Gastrocnemius medialis (tissue), 4 donors: ENCODE measurements around the gene THRB. TPM values are rescaled to one million over a fixed set of nuclear protein-coding genes. Genes with fewer than 3 reads are reported as not detected.
A peak's percentile ranks its signal among the peaks of the same experiment; 100 is the strongest.

Experiments
- ATAC-seq, 2 donors: fragments of 150-250 bp; one replicate each; pipeline ENCODE4 v1.9.1; 2016
- DNase-seq, 2 donors: peaks; one replicate each; pipeline ENCODE4 v3.0.0-alpha.2; 2019
- H3K27ac ChIP-seq, 4 donors: fragments of 200-600 bp; sonication (generic); 1 replicate in 1 of 4; 2 replicates in 3 of 4; pipeline ENCODE4 v1.5.1; 2016 to 2018; ENCODE audit warnings: mild to moderate bottlenecking in 2 of 4, moderate library complexity in 1 of 4
- H3K27me3 ChIP-seq, 3 donors: fragments of 200-600 bp; sonication (generic) in 2 of 3; 1 replicate in 1 of 3; 2 replicates in 2 of 3; pipeline versions ENCODE4 v1.5.1 to v1.6.0; 2016 to 2019; ENCODE audit warnings: mild to moderate bottlenecking in 1 of 3, moderate library complexity in 1 of 3
- H3K36me3 ChIP-seq, 2 donors: fragments of 200-600 bp; sonication (generic) in 1 of 2; one replicate each; pipeline ENCODE4 v1.5.1; 2017 to 2018
- H3K4me1 ChIP-seq, 2 donors: fragments of 200-600 bp; sonication (generic) in 1 of 2; one replicate each; pipeline ENCODE4 v1.5.1; 2016 to 2017; ENCODE audit warnings: mild to moderate bottlenecking in 2 of 2
- H3K4me3 ChIP-seq, 4 donors: fragments of 200-600 bp; sonication (generic) in 3 of 4; 1 replicate in 1 of 4; 2 replicates in 3 of 4; pipeline ENCODE4 v1.5.1; 2016 to 2019; ENCODE audit warnings: mild to moderate bottlenecking in 2 of 4
- H3K9me3 ChIP-seq, 3 donors: fragments of 200-600 bp; sonication (generic) in 2 of 3; 1 replicate in 1 of 3; 2 replicates in 2 of 3; pipeline ENCODE4 v1.5.1; 2016 to 2019
- CTCF ChIP-seq, 5 experiments: fragments of 450-650 bp in 3 of 5; fragments of 200-600 bp in 2 of 5; sonication (generic) in 2 of 5; IDR thresholded peaks in 4 of 5; conservative IDR thresholded peaks in 1 of 5; 1 replicate in 4 of 5; 2 replicates in 1 of 5; pipeline ENCODE4 v1.5.1; 2016 to 2019; ENCODE audit warnings: antibody characterized with exemption in 5 of 5, mild to moderate bottlenecking in 3 of 5, moderate library complexity in 3 of 5
- POLR2A ChIP-seq, 2 donors: fragments of 450-650 bp; IDR thresholded peaks; one replicate each; pipeline ENCODE4 v1.6.1; 2017; ENCODE audit warnings: antibody characterized with exemption in 2 of 2, mild to moderate bottlenecking in 2 of 2, moderate library complexity in 2 of 2
- in situ Hi-C, 4 donors: fragments of 200-750 bp; cut with MboI; loops; one replicate each; pipeline versions ENCODE4 v1.15.0 to v1.8.0; 2017; ENCODE audit warnings: low sequenced_read_pairs in 4 of 4
- intact Hi-C: fragments of 100-400 bp; cut with DNase I; formaldehyde crosslinking; loops from one replicate; pipeline ENCODE4 v1.15.1; 2023; ENCODE audit warnings: low total_unique reads
- total RNA-seq, 4 donors: library from RNA; depleted of rRNA; stranded (reverse); fragments of >200 nt; gene quantifications; one replicate each; pipeline versions ENCODE4 v1.1.0 to v1.2.3, GENCODE V29; 2016

Gene THRB
- total RNA-seq, 4 donors from 2014 or later = 20.1 to 60.0 (median 25.3) TPM

GRCh38 chr3:24365168-24365567 is 129.5 kb downstream of the THRB start:
- H3K27ac ChIP-seq = peak overlapping the region; percentile 44 to 76 (median 64)
- no peak overlapping the region for H3K4me3 ChIP-seq
- TF ChIP-seq CTCF (IDR thresholded peaks at IDR 0.05 in 4 of 5, conservative IDR thresholded peaks at IDR 0.05 in 1 of 5) (peak in 2 of 5 experiments; percentile 30 to 38), POLR2A (IDR thresholded peaks at IDR 0.05) (no peak)
- H3K36me3 ChIP-seq = no peaks in the 10 kb centered on the region
- no peaks in the 10 kb centered on the region for H3K9me3 ChIP-seq
- peaks cover 30 to 32% of the 10 kb centered on the region in 2 donors for H3K4me1 ChIP-seq
- no peaks in the 10 kb centered on the region for H3K27me3 ChIP-seq
- in situ Hi-C loops = loop anchor here in 1 of 4 donors (10.0 kb wide), 1 partner anchor 130 kb away; the partner anchor contains the start of gene THRB
- intact Hi-C loops = no loop called here
- peak; percentile 91 to 93 for ATAC-seq
- peak; percentile 46 to 52 for DNase-seq

- ATAC-seq (no peak), DNase-seq (no peak)
- Histone ChIP-seq H3K9me3 (no peaks in the 10 kb centered on the region), H3K27me3 (no peaks in the 10 kb centered on the region), H3K36me3 (no peaks in the 10 kb centered on the region), H3K27ac (no peak overlapping the region), H3K4me1 (peaks cover 28 to 32% of the 10 kb centered on the region in 2 donors), H3K4me3 (no peak overlapping the region)
- TF ChIP-seq POLR2A (IDR thresholded peaks at IDR 0.05) (no peak), CTCF (IDR thresholded peaks at IDR 0.05 in 4 of 5, conservative IDR thresholded peaks at IDR 0.05 in 1 of 5) (no peak)
- intact Hi-C loops = loop anchor here (5.0 kb wide), 1 partner anchor 128 kb away; the partner anchor contains the start of gene THRB
- in situ Hi-C loops = loop anchor here in 1 of 4 donors (10.0 kb wide), 1 partner anchor 130 kb away; the partner anchor contains the start of gene THRB
Observed at GRCh38 chr3:24364359-24364758, 130.3 kb downstream of the THRB start.

- Histone ChIP-seq H3K4me1 (peaks cover 28 to 32% of the 10 kb centered on the region in 2 donors), H3K27ac (no peak overlapping the region), H3K4me3 (no peak overlapping the region), H3K27me3 (no peaks in the 10 kb centered on the region), H3K9me3 (no peaks in the 10 kb centered on the region), H3K36me3 (no peaks in the 10 kb centered on the region)
- ATAC-seq (no peak), DNase-seq (no peak)
- intact Hi-C loops = loop anchor here (5.0 kb wide), 1 partner anchor 129 kb away; the partner anchor contains the start of gene THRB
- no peak for TF ChIP-seq CTCF (IDR thresholded peaks at IDR 0.05 in 4 of 5, conservative IDR thresholded peaks at IDR 0.05 in 1 of 5)
- TF ChIP-seq POLR2A (IDR thresholded peaks at IDR 0.05) = no peak
- in situ Hi-C loops = loop anchor here in 1 of 4 donors (10.0 kb wide), 1 partner anchor 132 kb away; the partner anchor contains the start of gene THRB
Observed at GRCh38 chr3:24363242-24363641, 131.4 kb downstream of the THRB start.

GRCh38 chr3:24361623-24362022 is 133.0 kb downstream of the THRB start:
- Histone ChIP-seq H3K4me1 (peaks cover 32% of the 10 kb centered on the region in 2 donors), H3K27me3 (no peaks in the 10 kb centered on the region), H3K27ac (no peak overlapping the region), H3K4me3 (no peak overlapping the region), H3K9me3 (no peaks in the 10 kb centered on the region), H3K36me3 (no peaks in the 10 kb centered on the region)
- TF ChIP-seq CTCF (IDR thresholded peaks at IDR 0.05 in 4 of 5, conservative IDR thresholded peaks at IDR 0.05 in 1 of 5) (no peak), POLR2A (IDR thresholded peaks at IDR 0.05) (no peak)
- ATAC-seq = no peak
- intact Hi-C loops (loop anchor here (5.0 kb wide), 1 partner anchor 131 kb away; the partner anchor contains the start of gene THRB), in situ Hi-C loops (loop anchor here in 1 of 4 donors (10.0 kb wide), 1 partner anchor 133 kb away; the partner anchor contains the start of gene THRB)
- no peak for DNase-seq
